Stimulated activated CD8-positive, alpha-beta memory T cell treated with anti-CD3 and anti-CD28 coated beads, Interleukin-15, amount 100 ng/mL, for 4 hours (primary cell): ENCODE results near the gene ENO1.

Experiments
- DNase-seq, 2 donors: peaks; one replicate each; pipeline ENCODE4 v3.0.0-alpha.2; 2020; ENCODE audit warnings: low read depth in 2 of 2

The ENO1 gene

DNA sequence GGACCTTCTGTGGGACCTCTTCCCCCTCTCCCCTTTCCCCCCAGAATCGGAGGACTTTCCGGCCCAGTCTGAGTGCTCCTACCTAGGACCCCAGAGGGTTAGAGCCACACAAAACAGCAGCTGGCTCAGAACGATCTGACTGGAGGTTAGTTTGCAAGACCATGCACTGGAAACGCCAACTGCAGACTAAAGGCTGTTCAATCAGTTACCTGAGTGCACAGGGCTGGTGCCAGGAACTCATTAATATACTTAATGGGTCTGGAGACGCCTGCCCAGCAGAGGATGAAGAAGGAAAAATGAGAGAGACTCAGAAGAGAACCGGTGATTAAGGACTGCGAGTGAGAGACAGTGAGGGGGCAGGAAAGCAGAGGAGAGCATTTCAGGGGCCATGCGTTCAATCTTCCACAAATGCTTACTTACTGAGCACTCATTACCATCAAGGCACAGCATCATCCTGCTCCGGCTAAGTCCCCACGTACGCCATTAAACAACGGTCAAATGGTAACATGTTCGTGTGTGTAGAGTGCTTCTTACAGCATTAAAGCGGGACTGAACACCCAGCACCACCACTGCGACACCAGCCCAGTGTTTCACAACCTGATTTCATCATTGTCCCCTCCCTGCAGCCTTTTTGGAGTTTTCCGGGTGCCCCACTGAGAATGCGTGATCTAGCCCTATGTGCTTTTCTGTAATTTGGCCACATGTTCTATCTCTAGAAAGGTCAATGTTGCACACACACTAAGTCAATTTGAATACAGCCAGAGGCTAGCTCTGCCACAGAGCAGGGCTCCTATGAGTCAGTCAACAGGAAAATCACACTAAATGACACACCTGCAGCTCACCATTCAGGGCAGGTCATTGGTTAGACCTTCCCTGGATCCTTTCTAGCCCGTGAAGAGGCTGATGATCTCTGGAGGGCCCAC is 7.6 kb downstream of the ENO1 start:
- no peak for DNase-seq

DNA sequence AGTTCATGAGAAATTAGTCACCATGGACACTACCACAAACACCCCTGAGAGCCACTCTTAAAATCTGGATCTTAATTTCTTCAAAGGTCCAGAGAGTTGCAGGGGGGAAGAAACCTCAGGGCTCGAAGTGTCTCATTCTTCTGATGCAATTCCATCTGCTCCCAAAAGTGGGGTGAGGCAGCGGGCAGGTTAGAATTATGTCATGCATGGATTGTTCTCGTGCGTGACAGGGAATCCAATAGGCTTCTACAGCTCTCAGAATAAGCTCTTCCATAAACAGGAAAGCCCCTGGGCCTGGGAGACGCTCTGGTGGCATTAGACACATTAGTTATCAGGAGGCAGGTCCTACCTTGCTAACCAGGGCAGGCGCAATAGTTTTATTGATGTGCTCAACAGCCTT is 8.4 kb downstream of the ENO1 start:
- DNase-seq, result no peak

DNA sequence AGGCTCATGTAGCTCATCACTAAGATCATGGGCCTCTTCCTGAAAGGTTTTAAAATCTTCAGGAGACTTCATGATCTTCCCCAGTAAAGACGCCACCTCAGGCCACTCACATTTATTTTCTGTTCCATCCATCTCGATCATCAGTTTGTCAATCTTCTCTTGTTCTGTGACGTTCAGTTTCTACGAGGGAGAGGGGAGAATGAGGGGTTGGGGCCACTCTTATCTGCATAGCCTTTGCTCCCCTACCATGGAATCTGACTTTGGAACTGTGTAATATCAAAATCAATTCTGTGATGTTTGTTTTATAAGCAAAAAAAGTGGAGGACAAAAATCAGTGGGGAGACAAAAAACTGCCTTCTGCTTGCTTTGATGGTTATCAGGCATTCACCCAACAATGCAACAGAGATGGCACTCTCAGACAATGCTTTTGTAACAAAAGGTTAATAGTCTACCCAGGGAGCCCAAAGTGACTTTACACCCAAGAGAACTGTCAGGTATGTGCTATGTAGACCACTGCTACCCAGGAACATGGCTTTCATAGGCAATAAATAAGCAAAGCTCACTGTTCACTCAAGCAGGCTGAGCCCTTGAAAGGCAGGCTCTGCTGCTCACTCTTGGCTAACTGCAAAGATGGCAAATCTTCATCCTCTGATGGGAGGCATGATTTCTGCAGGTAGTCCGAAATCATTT is 10.5 kb downstream of the ENO1 start:
- DNase-seq, result no peak

DNA sequence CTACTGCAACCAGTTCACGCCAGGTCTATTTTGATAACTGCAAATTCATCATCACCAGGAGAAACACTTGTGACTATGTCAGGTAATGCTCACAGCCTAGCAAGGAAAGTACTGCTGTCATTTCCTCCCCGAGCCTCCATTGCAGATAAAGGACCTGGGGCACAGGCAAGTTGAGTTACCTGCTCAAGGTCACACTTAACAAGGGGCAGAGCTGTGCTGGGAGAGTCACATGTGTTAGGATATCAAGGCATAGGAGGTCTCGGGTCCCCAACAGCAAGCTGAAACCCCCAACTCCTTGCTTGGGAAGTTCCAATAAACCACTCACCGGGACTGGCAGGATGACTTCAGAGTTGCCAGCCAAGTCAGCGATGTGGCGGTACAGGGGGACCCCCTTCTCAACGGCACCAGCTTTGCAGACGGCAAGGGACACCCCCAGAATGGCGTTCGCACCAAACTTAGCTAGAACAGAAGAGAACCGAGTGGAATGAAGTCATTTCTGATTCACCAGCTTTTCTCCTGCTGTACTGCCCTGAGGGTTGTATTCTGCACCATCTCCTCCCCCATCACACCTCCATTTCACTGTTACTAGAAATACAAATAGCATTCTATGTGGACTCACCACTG is 11.6 kb downstream of the ENO1 start:
- no peak for DNase-seq

DNA sequence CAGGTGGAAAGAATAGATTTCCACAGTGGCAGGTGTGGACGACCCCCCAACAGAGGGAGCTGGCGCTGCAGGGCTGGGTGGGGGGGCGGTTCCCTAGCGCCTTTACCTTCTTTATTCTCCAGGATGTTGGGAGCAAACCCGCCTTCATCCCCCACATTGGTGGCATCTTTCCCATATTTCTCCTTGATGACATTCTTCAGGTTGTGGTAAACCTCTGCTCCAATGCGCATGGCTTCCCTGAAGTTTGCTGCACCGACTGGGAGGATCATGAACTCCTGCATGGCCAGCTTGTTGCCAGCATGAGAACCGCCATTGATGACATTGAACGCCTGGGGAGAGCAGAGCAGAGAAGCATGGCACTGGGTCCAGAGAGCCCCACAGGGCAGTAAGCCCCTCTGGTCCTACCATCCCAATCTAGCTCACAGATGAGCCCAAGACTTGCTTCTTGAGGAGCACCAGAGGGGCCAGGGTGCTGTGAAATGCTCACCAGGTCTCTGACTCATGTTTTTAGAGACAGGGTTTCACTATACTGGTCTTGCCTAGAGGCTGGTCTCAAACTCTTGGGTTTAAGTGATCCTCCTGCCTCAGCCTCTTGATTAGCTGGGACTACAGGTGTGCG is 12.2 kb downstream of the ENO1 start:
- DNase-seq, result no peak

DNA sequence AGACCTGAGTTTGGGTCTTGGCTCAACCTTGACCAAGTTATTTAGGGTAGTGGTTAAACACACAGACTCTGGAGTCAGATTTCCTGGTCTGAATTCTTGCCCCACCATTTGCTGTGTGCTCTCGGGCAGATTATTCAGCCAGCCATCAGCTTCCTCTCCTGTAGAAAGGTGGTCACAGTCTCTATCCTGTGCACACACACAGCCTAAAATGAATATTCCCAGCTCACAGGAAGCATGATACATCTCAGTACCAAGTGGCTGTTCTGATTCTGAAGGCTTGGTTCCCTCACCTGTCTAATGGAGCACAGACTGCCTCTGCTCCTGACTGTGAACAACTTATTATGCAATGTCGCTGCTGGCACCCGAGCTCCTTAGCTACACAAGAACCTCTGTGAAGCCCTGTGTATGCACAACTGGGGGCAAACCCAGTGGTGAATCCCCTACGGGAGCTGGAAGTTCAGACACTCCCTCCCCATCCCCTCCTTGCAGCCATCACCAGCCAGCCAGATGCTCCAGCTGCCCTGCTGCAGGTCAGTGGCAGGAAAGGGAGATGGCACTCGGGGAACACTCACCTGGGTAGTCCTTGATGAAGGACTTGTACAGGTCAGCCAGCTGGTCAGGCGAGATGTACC is 13.7 kb downstream of the ENO1 start:
- no peak for DNase-seq

DNA sequence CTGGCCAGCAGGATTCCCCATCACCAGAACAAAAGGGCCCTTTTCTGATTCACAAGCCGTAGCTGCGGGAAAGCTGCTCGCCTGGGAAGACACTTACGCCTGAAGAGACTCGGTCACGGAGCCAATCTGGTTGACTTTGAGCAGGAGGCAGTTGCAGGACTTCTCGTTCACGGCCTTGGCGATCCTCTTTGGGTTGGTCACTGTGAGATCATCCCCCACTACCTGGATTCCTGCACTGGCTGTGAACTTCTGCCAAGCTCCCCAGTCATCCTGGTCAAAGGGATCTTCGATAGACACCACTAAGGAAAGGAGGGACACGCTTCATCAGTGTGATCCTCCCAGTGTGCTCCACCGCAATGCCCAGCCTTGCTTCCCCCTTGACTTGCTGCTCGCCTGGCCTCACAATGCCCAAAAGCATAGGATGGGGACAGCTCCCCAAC is 14.7 kb downstream of the ENO1 start:
- no peak for DNase-seq

DNA sequence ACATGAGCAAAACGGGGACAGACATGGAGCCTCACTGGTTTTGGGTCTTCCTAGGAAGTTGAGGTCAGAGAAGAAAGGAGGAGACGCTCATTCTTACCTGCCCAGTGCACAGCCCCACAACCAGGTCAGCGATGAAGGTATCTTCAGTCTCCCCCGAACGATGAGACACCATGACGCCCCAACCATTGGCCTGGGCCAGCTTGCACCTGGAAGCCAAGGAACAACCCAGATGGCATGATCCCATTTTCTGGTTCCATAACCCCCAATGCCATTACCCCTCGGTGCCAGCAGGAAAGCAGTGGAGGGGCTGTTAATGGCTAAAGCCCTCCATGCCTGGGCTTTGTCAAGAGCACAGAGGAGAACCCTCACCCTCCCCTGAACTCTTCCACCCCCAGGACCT is 15.3 kb downstream of the ENO1 start:
- no peak for DNase-seq

DNA sequence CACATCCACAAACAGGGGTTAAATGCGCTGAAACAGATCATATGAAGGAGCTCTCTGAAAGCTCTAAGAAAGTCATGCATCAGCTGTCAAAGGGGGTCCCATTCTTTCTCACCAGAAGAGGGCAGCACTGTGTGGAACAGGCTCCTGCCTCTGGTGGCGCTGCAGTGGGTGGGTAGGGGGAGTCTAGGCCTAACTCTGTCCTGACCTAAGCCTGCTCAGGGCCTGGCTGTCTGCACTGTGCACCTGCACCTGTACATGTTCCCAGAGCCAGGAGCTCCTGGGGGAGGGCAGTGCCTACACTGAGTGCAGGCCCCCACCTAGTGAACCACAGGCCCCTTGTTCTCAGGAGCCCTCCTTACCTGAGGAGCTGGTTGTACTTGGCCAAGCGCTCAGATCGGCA is 16.0 kb downstream of the ENO1 start:
- no peak for DNase-seq

DNA sequence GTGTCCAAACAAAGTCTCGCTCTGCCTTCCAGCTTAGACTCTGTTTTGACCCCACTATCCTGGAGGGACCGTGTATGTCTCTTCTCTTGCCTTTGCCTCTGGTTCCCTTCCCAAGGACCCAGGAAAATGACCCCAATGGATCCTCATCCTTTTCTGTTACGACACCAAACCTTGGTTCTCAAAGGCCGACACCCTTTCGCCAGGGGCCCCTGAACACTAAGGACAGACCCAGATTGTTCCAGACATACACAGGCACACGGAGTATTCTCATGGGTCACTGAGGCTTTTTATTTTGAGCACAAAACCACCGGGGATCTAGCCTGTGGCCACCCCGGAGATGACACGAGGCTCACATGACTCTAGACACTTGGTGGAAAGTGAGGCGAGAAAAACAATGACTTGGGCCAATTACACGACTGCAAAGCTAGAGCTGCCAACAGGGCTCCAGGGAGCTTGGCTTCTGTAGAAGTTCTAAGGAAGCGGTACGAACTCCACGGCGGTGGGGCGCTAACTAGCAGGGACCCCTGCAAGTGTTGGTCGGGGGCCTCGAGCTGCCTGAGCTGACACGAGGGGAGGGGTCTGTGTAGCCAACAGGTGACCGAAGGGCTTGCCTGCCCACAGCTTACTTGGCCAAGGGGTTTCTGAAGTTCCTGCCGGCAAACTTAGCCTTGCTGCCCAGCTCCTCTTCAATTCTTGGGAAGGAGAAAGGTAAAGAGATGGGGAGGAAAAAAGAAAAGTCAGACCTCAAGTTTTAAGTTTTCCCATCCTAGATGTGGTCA is 17.6 kb downstream of the ENO1 start:
- DNase-seq, result no peak

DNA sequence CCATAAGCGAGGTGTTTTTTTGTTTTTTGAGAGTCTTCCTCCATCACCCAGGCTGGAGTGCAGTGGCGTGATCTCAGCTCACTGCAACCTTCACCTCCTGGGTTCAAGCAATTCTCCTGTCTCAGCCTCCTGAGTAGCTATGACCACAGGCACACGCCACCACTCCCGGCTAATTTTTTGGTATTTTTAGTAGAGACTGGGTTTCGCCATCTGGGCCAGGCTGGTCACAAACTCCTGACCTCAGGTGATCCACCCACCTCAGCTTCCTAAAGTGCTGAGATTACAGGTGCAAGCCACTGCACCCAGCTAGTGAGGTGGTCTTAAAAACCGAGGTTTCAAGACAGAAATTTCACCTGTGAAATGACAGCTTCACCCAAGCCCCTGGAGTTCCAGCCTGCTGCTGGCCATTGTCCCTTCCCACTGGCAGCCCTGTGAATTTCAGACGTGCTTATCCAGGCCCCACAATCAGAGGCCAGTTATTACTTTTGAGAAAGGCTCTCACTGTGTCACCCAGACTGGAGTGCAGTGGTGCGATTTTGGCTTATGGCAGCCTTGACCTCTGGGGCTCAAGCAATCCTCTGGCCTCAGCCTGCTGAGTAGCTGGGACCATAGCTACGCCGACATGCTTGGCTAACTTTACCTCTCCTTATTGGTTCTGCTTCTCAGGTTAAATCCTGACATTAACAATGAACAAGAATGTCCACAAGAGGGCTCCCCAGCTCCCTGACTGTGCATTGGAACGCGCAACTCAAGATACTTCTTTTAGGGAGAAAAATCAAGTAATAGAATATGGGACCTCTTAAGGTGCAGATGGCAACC is 19.4 kb downstream of the ENO1 start:
- peak in 1 of 2 donors; percentile 19 for DNase-seq

DNA sequence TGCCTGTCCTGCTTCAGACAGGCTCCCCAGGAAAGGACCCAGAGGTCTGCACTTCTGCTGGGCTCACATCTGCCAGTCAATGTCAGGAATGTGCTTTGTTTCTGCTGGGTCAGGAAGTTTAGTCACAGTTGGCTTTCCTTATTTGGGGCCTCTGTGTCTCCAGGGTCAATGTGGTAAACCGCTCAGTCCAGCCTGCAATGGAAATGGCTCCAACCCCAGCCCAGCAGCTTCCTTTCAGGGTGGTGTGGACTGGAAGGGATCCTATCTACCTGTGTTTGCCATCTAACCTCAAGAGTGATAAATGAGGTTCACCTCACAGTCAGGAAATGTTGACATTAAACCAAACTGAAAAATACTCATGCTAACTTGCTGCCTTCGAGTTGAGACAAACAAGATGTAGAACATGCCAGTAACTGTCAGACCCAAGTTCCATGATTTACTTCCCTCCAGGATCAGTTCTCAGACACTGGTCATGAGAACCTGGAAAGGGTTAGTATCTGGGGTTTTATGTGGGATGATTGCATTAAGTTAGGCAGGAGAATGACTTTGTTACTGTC is 20.3 kb downstream of the ENO1 start:
- no peak for DNase-seq

DNA sequence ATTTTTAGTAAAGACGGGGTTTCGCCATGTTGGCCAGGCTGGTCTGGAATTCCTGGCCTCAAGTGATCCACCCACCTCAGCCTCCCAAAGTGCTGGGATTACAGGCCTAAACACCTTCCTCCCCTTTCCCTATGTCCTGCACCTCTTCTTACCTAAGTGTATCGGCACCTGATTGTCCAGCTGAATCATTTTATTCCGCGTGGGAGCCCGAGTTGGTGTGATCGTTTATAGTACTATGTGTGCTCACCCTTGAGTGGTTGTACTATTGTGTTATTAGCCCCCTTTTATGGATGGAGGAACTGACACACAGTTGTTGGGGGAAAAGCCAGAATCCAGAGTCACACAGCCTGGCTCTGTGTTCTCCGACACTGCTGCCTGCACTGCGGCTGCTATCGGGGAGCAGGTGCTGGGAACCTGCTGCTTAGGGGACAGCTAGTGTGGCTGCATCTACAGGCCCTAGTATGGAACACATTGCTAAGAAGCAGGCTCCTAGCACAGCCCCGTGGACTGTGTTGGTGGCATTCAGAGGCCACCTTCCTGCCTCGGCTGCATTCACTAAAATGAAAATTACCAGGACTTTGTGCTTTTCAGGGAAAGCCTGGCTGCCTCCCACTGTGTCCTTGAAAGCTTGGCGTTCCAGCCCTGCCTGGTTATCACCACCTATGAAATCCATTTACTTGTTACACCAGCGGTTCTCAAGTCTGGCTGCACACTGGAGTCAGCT is 21.6 kb downstream of the ENO1 start:
- no peak for DNase-seq

DNA sequence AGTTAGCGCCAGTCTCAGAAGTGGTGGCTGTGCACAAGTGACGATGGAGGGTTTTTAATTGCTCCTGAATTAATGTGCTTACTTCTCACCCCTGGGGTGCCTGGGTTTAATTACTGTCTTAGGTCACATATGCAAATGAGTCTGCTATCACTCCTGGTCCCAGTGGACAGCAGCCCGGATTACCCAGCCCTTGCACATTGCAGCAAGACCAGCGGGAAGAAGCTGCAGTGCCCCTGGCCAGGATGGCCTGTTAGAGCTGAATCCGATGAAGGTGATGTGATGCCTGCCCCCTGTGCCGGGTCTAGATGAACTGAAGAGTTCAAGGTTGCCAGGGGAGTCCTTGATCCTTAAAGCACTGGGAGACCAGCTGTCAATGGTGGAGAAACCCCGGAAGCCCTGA is 24.2 kb downstream of the ENO1 start:
- no peak for DNase-seq

DNA sequence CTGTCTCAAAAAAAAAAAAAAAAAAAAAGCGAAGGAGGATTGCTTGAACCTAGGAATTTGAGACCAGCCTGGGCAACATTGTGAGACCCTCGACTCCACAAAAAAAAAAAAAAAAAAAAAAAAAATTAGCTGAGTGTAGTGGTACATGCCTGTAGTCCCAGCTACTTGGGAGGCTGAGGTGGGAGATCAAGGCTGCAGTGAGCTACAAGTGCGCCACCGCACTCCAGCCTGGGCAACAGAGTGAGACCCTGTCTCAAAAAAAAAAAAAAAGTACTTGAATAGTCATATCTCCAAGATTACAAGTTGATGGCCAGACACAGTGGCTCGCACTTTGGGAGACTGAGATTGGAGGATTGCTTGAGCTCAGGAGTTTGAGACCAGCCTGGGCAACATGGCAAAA is 27.4 kb downstream of the ENO1 start:
- DNase-seq, result no peak

DNA sequence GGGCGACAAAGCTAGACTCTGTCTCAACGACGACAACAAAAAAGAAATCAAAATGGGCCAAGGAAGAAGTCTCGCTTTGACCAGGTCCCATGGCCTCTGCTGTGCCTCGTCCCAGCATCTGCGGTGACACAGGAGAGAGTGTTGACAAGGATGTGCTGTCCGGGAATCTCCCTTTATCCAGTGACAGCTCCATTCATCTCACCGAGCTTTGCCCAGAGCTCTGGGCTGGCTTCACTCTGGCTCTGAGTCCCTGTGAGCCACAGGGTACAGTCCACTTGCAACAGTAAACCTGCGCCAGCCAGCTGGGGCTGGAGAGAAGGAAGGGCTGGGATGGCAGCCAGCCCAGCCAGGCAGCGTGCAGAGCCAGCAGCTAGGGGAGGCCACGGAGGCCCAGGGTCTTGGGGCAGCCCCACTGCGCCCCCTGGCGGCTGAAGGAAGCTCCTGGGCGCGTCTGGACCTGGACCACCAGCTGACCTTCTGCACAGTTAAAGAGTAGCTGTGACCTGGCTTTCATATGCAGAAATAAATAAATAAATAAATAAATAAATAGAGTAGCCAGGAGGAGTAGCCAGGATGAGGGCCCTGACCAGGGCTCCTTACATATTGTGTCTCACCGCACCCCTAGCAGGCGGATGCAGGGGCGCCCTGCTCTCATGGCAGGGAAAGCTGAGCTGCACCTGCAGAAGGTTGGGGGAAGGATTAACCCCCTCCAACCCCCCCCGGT is 29.7 kb downstream of the ENO1 start:
- DNase-seq, result peak; percentile 23 to 53

DNA sequence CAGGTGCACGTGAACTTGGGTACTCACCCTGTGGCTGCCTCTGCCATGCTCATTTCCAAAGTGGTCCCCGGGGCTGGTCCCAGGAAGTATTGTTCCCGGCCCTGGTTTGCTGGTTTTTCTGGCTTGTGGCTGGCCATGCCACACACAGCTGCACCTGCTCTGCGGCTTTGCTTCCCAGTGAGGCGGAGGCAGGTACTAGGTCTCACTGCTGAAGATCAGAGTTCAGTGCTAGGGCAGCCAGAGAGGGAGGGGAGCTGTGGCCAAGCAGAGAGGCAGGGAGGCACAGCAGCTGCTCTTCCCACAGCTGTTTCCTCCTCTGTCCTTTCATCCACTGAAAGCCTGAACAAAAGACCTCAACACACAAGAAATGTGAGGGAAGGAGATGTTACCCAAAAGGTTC is 30.5 kb downstream of the ENO1 start:
- no peak for DNase-seq

DNA sequence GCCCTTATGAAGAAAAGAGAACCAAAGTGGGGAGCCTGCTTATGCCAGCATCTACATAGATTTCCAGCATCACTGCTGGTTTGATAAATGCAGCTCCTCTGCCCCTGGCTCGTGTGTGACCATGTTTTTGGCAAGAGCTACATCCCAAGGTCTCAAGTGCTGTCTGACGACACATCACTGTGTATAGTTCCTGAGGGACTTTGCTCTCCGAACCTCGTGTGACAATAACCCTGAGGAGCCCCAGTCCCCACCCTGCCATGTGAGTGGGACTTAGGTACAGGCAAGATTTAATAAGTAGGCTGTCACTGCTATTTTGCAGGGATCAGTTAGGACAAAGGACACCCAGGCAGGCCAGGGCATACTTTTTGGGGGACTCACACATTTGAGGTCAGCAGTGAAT is 32.2 kb downstream of the ENO1 start:
- DNase-seq, result no peak
